Right atrium auricular region (tissue), 2 donors: ENCODE results near the gene HSPB6. TPM values are rescaled to one million over a fixed set of nuclear protein-coding genes. Genes with fewer than 3 reads are reported as not detected.

Experiments used
- DNase-seq: peaks from one replicate; pipeline ENCODE4 v3.0.0-alpha.2; 2019; ENCODE audit warnings: low spot score
- H3K27ac ChIP-seq, 2 donors: fragments of 200-600 bp; sonication (generic); 1 replicate in 1 of 2; 2 replicates in 1 of 2; pipeline ENCODE4 v1.5.1; 2016 to 2019
- H3K27me3 ChIP-seq, 2 donors: fragments of 200-600 bp; sonication (generic); one replicate each; pipeline versions ENCODE4 v1.5.1 to v1.6.0; 2017 to 2019
- H3K36me3 ChIP-seq: fragments of 200-600 bp; sonication (generic); one replicate; pipeline ENCODE4 v1.5.1; 2016
- H3K4me1 ChIP-seq, 2 donors: fragments of 200-600 bp; sonication (generic); one replicate each; pipeline versions ENCODE4 v1.5.1 to v1.6.0; 2017 to 2019
- H3K4me3 ChIP-seq, 2 donors: fragments of 200-600 bp; sonication (generic); 1 replicate in 1 of 2; 2 replicates in 1 of 2; pipeline ENCODE4 v1.5.1; 2017 to 2019; ENCODE audit warnings: mild to moderate bottlenecking in 1 of 2, moderate library complexity in 1 of 2
- H3K9me3 ChIP-seq, 2 donors: fragments of 200-600 bp; sonication (generic); one replicate each; pipeline ENCODE4 v1.5.1; 2019
- CTCF ChIP-seq, 2 donors: fragments of 200-600 bp; sonication (generic); IDR thresholded peaks; one replicate each; pipeline ENCODE4 v1.5.1; 2019; ENCODE audit warnings: antibody characterized with exemption in 2 of 2
- total RNA-seq, 2 donors: library from RNA; depleted of rRNA; stranded (reverse); fragments of >200 nt; gene quantifications; one replicate each; pipeline ENCODE4 v1.1.0, GENCODE V29; 2016

Gene HSPB6
- total RNA-seq, 2 donors from 2014 or later: 98.4 to 104 TPM

DNA sequence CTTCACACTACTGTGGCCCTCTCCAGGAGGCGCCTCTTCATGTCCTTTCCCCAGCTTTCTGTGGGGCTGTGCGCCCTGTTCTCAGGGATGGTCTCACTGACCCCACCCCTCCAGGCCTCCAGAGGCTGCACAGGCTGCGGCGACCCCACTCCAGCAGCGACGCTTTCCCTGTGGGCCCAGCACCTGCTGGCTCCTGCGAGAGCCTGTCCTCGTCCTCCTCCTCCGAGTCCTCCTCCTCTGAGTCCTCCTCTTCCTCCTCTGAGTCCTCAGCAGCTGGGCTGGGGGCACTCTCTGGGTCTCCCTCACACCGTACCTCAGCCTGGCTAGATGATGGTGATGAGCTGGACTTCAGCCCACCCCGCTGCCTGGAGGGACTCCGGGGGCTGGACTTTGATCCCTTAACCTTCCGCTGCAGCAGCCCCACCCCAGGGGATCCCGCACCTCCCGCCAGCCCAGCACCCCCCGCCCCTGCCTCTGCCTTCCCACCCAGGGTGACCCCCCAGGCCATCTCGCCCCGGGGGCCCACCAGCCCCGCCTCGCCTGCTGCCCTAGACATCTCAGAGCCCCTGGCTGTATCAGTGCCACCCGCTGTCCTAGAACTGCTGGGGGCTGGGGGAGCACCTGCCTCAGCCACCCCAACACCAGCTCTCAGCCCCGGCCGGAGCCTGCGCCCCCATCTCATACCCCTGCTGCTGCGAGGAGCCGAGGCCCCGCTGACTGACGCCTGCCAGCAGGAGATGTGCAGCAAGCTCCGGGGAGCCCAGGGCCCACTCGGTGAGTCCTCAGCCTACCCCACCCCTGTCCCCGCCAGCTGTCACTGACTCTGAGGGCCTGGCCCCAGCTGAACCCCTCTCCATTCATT is 29.7 kb upstream of the HSPB6 start:
- Histone ChIP-seq H3K27me3 (no peaks in the 10 kb centered on the region), H3K27ac (no peak overlapping the region), H3K36me3 (no peaks in the 10 kb centered on the region), H3K4me3 (no peak overlapping the region), H3K9me3 (no peaks in the 10 kb centered on the region), H3K4me1 (no peaks in the 10 kb centered on the region)
- no peak for DNase-seq
- TF ChIP-seq CTCF (IDR thresholded peaks at IDR 0.05): no peak

GRCh38 chr19:35785339-35785627 is 28.5 kb upstream of the HSPB6 start:
- no peak for TF ChIP-seq CTCF (IDR thresholded peaks at IDR 0.05)
- H3K36me3 ChIP-seq: peaks cover 8% of the 10 kb centered on the region
- no peak overlapping the region for H3K27ac ChIP-seq
- H3K9me3 ChIP-seq: no peaks in the 10 kb centered on the region
- no peak overlapping the region for H3K4me3 ChIP-seq
- no peaks in the 10 kb centered on the region for H3K27me3 ChIP-seq
- no peaks in the 10 kb centered on the region for H3K4me1 ChIP-seq
- no peak for DNase-seq

GRCh38 chr19:35784503-35785338 is 27.9 kb upstream of the HSPB6 start:
- H3K27ac ChIP-seq: no peak overlapping the region
- no peak for TF ChIP-seq CTCF (IDR thresholded peaks at IDR 0.05)
- no peak overlapping the region for H3K4me3 ChIP-seq
- H3K4me1 ChIP-seq: no peaks in the 10 kb centered on the region
- H3K27me3 ChIP-seq: no peaks in the 10 kb centered on the region
- peaks cover 8% of the 10 kb centered on the region for H3K36me3 ChIP-seq
- H3K9me3 ChIP-seq: no peaks in the 10 kb centered on the region
- no peak for DNase-seq

GRCh38 chr19:35783469-35784434 is 26.9 kb upstream of the HSPB6 start:
- H3K36me3 ChIP-seq: peaks cover 8% of the 10 kb centered on the region
- no peak for DNase-seq
- no peaks in the 10 kb centered on the region for H3K9me3 ChIP-seq
- no peak overlapping the region for H3K27ac ChIP-seq
- no peaks in the 10 kb centered on the region for H3K27me3 ChIP-seq
- no peak overlapping the region for H3K4me3 ChIP-seq
- TF ChIP-seq CTCF (IDR thresholded peaks at IDR 0.05): no peak
- H3K4me1 ChIP-seq: no peaks in the 10 kb centered on the region

- no peak for DNase-seq
- H3K4me3 ChIP-seq: no peak overlapping the region
- TF ChIP-seq CTCF (IDR thresholded peaks at IDR 0.05): no peak
- peaks cover 8% of the 10 kb centered on the region for H3K36me3 ChIP-seq
- no peaks in the 10 kb centered on the region for H3K27me3 ChIP-seq
- H3K27ac ChIP-seq: no peak overlapping the region
- no peaks in the 10 kb centered on the region for H3K9me3 ChIP-seq
- H3K4me1 ChIP-seq: no peaks in the 10 kb centered on the region
Measured at GRCh38 chr19:35782589-35782988, 25.8 kb upstream of the HSPB6 start.
